SK-N-MC (cell line): ENCODE data around the gene GDPD1.
"Not testable (repeated sequence)": the region's sequence is repeated elsewhere in the genome, so short reads cannot be mapped to it uniquely, and the experiment has no call there.

ENCODE experiments used
- DNase-seq: peaks from one replicate; pipeline ENCODE4 v3.0.0-alpha.2; 2011; ENCODE audit warnings: low read depth, low spot score
- H3K27ac ChIP-seq: fragments of 200-600 bp; sonication (generic); 2 replicates; pipeline ENCODE4 v1.5.1; 2016; ENCODE audit warnings: mixed run types
- H3K36me3 ChIP-seq: fragments of 200-600 bp; sonication (generic); 2 replicates; pipeline ENCODE4 v1.6.1; 2017; ENCODE audit warnings: antibody characterized with exemption, low read length, mixed read lengths; ENCODE audit not compliant: insufficient read depth
- H3K4me3 ChIP-seq: fragments of 200-600 bp; sonication (generic); 2 replicates; pipeline ENCODE4 v1.5.1; 2016
- H3K9ac ChIP-seq: fragments of 200-600 bp; sonication (generic); 2 replicates; pipeline ENCODE4 v1.8.0; 2017; ENCODE audit warnings: mixed run types, mixed read lengths; ENCODE audit not compliant: insufficient read length
- H3K9me3 ChIP-seq: fragments of 200-600 bp; sonication (generic); 2 replicates; pipeline ENCODE4 v1.6.1; 2017; ENCODE audit warnings: low read depth, mild to moderate bottlenecking, antibody characterized with exemption, low read length, moderate library complexity, mixed read lengths
- EZH2 ChIP-seq: fragments of 200-600 bp; sonication (generic); IDR thresholded peaks from one replicate; pipeline ENCODE4 v1.6.1; 2017; ENCODE audit warnings: antibody characterized with exemption
- FOXP2 ChIP-seq: optimal IDR thresholded peaks from 2 replicates; pipeline ENCODE3; 2011; ENCODE audit warnings: mild to moderate bottlenecking, moderate library complexity; ENCODE audit not compliant: insufficient read depth; ENCODE audit errors: extremely low read length, control extremely low read depth
- POLR2AphosphoS5 ChIP-seq: IDR thresholded peaks from 2 replicates; pipeline ENCODE4 v1.6.1; 2012; ENCODE audit warnings: mild to moderate bottlenecking, low read depth, low read length, borderline replicate concordance

GDPD1 gene

DNA sequence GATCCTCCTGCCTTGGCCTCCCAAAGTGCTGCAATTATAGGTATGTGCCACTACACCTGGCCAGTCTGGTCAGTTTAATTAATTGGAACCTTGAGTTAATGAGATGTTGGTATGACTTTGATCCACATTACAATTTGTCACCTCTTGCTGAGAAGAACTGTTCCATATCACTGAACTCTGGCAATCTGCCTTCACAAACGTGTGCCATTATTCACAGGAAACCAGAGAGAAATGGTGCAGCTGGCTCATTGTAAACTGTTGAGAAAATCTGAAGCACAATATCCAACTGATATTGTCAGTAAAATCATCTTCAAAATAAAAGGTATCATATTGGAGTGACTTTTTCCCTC lies 71.8 kb downstream of the GDPD1 start:
- no peak overlapping the region for H3K4me3 ChIP-seq
- no peak overlapping the region for H3K9ac ChIP-seq
- DNase-seq, result no peak
- H3K36me3 ChIP-seq, result no peaks in the 10 kb centered on the region
- H3K9me3 ChIP-seq, result no peaks in the 10 kb centered on the region
- TF ChIP-seq POLR2AphosphoS5 (no peak), EZH2 (no peak), FOXP2 (no peak)
- H3K27ac ChIP-seq, result no peak overlapping the region

DNA sequence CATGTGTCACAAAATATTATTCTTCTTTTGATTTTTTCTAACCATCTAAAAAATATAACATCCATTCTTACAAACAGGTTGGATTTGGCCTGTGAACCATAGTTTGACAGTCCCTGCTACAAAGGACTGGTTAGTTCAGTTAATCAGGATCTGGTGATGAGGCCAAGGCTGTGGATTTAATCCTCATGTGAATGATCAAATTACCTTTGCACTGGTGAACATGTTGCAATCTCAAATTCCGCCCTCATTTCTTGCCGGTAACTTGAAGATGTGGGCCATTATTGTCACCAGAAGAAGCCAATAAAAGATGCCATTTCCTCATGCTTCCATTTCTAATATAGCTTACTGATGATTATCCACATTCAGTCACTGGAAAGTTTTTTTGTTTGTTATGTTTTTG lies 75.9 kb downstream of the GDPD1 start:
- H3K4me3 ChIP-seq, result no peak overlapping the region
- no peaks in the 10 kb centered on the region for H3K36me3 ChIP-seq
- no peak for DNase-seq
- TF ChIP-seq FOXP2 (no peak), EZH2 (no peak), POLR2AphosphoS5 (no peak)
- no peak overlapping the region for H3K9ac ChIP-seq
- no peak overlapping the region for H3K27ac ChIP-seq
- no peaks in the 10 kb centered on the region for H3K9me3 ChIP-seq

DNA sequence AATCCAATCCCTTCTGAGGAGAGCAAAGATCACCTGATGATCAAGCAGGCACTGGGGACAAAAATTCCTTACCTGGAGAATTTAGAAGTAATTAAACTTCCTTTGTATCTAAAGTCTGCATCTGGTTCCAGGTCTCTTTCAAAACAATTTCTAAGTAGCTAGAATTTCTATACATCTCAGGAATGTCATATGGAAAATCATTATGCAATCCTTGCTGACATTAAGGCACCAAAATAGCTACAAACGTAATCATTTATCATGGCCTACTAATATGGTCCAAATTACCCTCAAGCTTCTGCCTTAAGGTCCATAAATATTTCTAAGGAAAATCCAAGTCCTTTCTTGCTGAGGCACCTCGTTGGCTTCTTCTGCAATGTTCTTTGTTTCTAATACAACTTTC lies 78.2 kb downstream of the GDPD1 start:
- Histone ChIP-seq H3K9me3 (no peaks in the 10 kb centered on the region), H3K9ac (no peak overlapping the region), H3K4me3 (no peak overlapping the region), H3K27ac (no peak overlapping the region), H3K36me3 (no peaks in the 10 kb centered on the region)
- DNase-seq, result no peak
- TF ChIP-seq FOXP2, result no peak

DNA sequence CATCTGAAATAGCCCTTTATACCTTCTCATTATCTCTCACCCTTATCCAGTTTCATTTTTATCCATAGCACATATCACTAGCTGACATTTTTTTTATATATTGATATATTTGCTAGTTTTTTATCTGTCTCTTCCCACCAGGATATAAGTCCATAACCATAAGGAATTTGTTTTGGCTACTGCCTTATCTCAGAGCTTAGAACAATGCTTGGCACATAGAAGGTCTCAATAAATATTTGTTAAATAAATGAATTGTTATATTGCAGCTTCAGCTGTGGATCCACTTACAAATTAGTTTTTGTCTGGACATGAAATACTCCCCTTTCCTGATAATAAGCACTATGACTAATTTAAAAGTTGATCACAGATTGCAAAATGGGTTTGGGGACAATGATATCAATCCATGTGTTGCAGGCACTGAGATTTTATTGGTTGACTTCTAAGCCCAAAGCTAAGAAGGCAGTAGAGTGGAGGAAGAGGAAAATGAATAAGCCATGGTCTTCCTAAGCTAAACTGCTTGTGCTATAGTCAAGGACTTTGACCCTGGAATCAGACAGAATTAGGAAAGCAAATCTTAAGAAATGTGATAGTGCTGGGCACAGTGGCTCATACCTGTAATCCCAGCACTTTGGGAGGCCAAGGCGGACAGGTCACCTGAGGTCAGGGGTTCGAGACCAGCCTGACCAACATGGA lies 79.2 kb downstream of the GDPD1 start:
- Histone ChIP-seq H3K27ac (no peak overlapping the region), H3K9me3 (no peaks in the 10 kb centered on the region), H3K36me3 (no peaks in the 10 kb centered on the region), H3K9ac (no peak overlapping the region), H3K4me3 (no peak overlapping the region)
- TF ChIP-seq POLR2AphosphoS5 (no peak), EZH2 (no peak), FOXP2 (no peak)
- DNase-seq, result no peak

DNA sequence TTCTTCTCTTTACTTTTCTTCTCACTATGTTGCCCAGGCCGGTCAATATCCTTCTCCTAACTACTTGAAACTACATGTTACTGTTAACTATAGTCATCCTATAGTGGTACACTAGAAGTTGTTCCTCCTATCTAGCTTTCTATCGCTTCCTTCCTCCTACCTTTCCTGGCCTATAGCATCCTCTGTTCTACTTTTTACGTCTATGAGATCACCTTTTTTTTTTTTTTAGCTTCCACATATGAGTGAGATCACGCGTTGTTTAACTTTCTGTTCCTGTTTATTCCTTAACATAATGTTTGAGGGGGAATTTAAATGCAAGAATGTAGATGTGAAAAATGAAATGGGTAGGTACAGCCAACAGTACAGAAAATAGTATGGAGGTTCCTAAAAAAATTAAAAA lies 80.6 kb downstream of the GDPD1 start:
- TF ChIP-seq EZH2 (no peak), FOXP2 (no peak)
- no peak overlapping the region for H3K9ac ChIP-seq
- no peaks in the 10 kb centered on the region for H3K36me3 ChIP-seq
- DNase-seq, result no peak
- H3K4me3 ChIP-seq, result no peak overlapping the region
- no peaks in the 10 kb centered on the region for H3K9me3 ChIP-seq
- H3K27ac ChIP-seq, result no peak overlapping the region

DNA sequence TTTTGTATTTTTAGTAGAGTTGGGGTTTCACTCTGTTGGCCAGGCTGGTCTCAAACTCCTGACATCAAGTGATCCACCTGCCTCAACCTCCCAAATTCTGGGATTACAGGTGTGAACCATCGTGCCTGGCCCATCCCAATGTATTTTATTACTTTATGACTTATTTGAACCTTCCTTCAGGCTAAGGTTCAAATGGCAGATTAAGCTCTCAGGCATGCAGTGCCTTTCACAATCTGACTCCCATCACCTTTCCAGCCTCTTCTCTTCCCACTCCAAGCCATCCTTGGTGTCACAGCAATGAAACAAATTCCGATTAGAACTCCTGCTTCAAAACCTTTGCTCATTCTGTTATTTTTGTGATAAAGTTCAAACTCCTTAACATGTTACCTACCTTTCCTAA lies 84.5 kb downstream of the GDPD1 start:
- DNase-seq, result no peak

DNA sequence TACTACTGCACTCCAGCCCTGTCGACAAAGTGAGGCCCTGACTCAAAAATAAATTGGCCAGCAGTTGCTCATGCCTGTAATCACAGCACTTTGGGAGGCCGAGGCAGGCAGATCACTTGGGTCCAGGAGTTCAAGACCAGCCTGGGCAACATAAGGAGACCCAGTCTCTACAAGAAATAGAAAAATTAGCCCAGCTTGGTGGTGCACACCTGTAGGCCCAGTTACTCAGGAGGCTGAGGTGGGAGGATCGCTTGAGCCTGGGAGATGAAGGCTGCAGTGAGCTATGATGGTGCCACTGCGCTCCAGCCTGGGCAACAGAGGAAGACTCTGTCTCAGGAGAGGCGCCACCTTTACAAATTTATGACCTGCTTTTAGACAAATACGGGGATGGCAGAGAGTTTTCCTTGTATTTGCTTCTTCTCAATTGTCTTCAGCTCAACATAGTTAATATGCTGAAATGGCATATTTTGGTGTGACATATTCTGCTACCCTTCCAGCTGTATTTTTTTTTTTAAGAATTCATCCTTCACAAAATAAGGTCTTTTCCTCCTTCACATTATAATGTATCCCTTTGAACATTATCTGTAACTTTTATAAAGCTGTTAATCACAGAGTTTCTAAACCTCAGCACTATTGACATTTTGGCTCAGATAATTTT lies 90.1 kb downstream of the GDPD1 start:
- no peak for DNase-seq
- Histone ChIP-seq H3K4me3 (no peak overlapping the region), H3K36me3 (no peaks in the 10 kb centered on the region), H3K27ac (no peak overlapping the region), H3K9ac (peak overlapping the region; percentile 59), H3K9me3 (no peaks in the 10 kb centered on the region)
- TF ChIP-seq FOXP2, result no peak
- TF ChIP-seq EZH2, result no peak
- TF ChIP-seq POLR2AphosphoS5, result no peak

More for the DNA sequence above, 84.5 kb downstream of the GDPD1 start:
- Histone ChIP-seq H3K27ac (no peak overlapping the region), H3K36me3 (no peaks in the 10 kb centered on the region), H3K9me3 (no peaks in the 10 kb centered on the region), H3K9ac (no peak overlapping the region), H3K4me3 (no peak overlapping the region)
- TF ChIP-seq FOXP2, result no peak
- no peak for TF ChIP-seq EZH2
- TF ChIP-seq POLR2AphosphoS5, result no peak

DNA sequence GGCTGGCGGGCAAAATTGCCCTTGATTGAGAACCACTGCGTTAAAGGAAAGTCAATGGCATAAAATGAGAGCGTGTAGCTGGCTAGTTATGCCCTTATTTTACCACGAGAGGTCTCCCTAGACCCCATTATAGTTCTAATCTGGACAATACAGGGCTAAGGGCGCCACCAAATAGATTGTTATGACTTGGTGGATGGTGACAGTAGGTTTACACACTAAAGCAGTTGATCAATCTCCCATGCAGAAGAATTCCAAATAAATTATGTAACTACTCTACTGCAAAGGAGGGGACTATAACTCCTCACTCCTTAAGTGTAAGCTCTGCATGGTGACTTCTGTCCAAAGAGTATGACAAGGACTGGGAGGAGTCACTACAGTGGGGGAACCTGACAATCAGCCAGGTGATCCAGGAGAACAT lies 90.7 kb downstream of the GDPD1 start:
- Histone ChIP-seq H3K9ac (peak overlapping the region; percentile 59), H3K9me3 (no peaks in the 10 kb centered on the region), H3K27ac (no peak overlapping the region), H3K4me3 (no peak overlapping the region), H3K36me3 (no peaks in the 10 kb centered on the region)
- TF ChIP-seq FOXP2, result no peak
- TF ChIP-seq EZH2, result no peak
- TF ChIP-seq POLR2AphosphoS5, result no peak
- DNase-seq, result no peak

DNA sequence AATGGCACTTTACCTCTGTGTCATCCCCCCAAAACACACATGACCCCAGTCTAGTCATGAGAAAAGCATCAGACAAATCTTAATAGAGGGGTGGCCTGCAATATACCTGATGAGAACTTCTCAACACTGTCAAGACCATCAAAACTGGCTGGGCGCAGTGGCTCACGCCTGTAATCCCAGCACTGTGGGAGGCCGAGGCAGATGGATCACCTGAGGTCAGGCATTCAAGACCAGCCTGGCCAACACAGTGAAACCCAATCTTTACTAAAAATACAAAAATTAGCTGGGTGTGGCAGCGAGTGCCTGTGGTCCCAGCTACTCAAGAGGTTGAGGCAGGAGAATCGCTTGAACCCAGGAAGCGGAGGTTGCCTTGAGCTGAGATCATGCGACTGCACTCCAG lies 91.2 kb downstream of the GDPD1 start:
- DNase-seq, H3K9ac ChIP-seq, H3K27ac ChIP-seq, H3K36me3 ChIP-seq, H3K9me3 ChIP-seq, H3K4me3 ChIP-seq: not testable (repeated sequence)
